ENCODE data around the gene FKBP4. TPM values are rescaled to one million over a fixed set of nuclear protein-coding genes. Genes with fewer than 3 reads are reported as not detected.

The FKBP4 gene
- polyA plus RNA-seq, 1 donor (not counting 4 experiments of a cell fraction or from before 2014, with no cell fraction given), result 80.8 TPM

DNA sequence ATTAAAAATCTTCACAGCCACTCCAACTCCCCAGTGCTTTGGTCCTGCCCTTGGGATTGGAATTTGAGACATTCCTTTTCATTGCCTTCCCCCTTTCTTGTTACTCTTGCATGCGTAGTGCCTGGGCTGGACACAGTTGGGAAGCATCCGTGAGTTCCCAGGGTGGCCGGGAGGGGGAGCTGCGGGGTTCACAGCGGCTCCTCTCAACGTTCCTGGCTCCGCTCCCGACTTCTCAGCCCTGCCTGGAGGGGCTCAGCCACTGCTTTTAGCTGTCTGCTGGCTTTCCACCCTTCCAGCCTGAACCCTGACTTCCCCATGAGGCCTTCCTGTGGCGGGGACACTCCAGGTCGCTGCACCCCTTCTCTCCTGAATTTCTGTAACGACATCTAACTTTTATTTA, 58.9 kb downstream of the FKBP4 start:
- Histone ChIP-seq H3K9me1 (ENCODE audit: control insufficient read depth, extremely low read depth, insufficient read depth, low read length) (no peaks in the 10 kb centered on the region), H3K27ac (ENCODE audit: control insufficient read depth, insufficient read depth, low read length) (no peak overlapping the region), H2AFZ (ENCODE audit: control insufficient read depth, low read length) (no peak overlapping the region), H4K20me1 (ENCODE audit: control insufficient read depth, extremely low read depth, insufficient read depth, low read length) (no peaks in the 10 kb centered on the region), H3K4me3 (ENCODE audit: control insufficient read depth in 2 of 3, extremely low read depth in 1 of 3, insufficient read depth in 2 of 3, low read depth in 1 of 3, low read length in 3 of 3) (no peak overlapping the region), H3K9ac (ENCODE audit: control insufficient read depth, extremely low read depth, insufficient read depth, low read length) (no peak overlapping the region), H3K27me3 (ENCODE audit: control insufficient read depth, extremely low read depth, insufficient read depth, low read length) (no peaks in the 10 kb centered on the region), H3K79me2 (ENCODE audit: control insufficient read depth, insufficient read depth, low read length) (no peaks in the 10 kb centered on the region), H3K4me1 (ENCODE audit: control insufficient read depth, extremely low read depth, insufficient read depth, low read length) (no peaks in the 10 kb centered on the region), H3K36me3 (ENCODE audit: control insufficient read depth in 2 of 2, extremely low read depth in 1 of 2, insufficient read depth in 2 of 2, low read length in 2 of 2) (peaks cover 0 to 5% of the 10 kb centered on the region in 2 experiments), H3K4me2 (ENCODE audit: control insufficient read depth, extremely low read depth, insufficient read depth, low read depth, low read length) (no peak overlapping the region), H3K9me3 (ENCODE audit: control insufficient read depth, low read depth, low read length) (no peaks in the 10 kb centered on the region)
- DNase-seq (ENCODE audit: low read depth, low spot score), result no peak
- TF ChIP-seq CTCF (optimal IDR thresholded peaks at IDR 0.05 in 1 of 3, IDR thresholded peaks at IDR 0.05 in 1 of 3, conservative IDR thresholded peaks at IDR 0.05 in 1 of 3; ENCODE audit: extremely low read depth in 1 of 3, insufficient read depth in 2 of 3, low read length in 3 of 3) (peak; percentile 80 to 94 (median 88)), EZH2 (IDR thresholded peaks at IDR 0.05; ENCODE audit: low read length) (no peak)
- FAIRE-seq, result peak; percentile 67
- dilution Hi-C loops (cut with MboI; ENCODE audit: extremely low pct_ligation_motif_present, low sequenced_read_pairs), result no loop called here

Other genes starting within 250 kb of the FKBP4 start
- 9.5 to 17.5 TPM (median 13.0 TPM) in 3 replicates for gene ITFG2, start 17.7 kb downstream of the FKBP4 start, polyA plus RNA-seq
- not detected in 3 replicates for gene NRIP2, start 40.1 kb downstream of the FKBP4 start, polyA plus RNA-seq
- gene TEX52, start 62.1 kb downstream of the FKBP4 start, polyA plus RNA-seq, result not detected in 3 replicates
- gene FOXM1, start 82.2 kb downstream of the FKBP4 start, polyA plus RNA-seq, result 1.2 to 26.9 TPM (median 9.0 TPM) in 3 replicates
- 20.0 to 25.6 TPM (median 23.4 TPM) in 3 replicates for gene RHNO1, start 82.3 kb downstream of the FKBP4 start, polyA plus RNA-seq
- gene TULP3, start 95.9 kb downstream of the FKBP4 start, polyA plus RNA-seq, result 13.0 to 16.6 TPM (median 16.0 TPM) in 3 replicates
- 4.0 to 12.6 TPM (median 8.1 TPM) in 3 replicates for gene TEAD4, start 164.4 kb downstream of the FKBP4 start, polyA plus RNA-seq

All from keratinocyte (primary cell).